ENCODE results near the gene STIMATE.

DNA sequence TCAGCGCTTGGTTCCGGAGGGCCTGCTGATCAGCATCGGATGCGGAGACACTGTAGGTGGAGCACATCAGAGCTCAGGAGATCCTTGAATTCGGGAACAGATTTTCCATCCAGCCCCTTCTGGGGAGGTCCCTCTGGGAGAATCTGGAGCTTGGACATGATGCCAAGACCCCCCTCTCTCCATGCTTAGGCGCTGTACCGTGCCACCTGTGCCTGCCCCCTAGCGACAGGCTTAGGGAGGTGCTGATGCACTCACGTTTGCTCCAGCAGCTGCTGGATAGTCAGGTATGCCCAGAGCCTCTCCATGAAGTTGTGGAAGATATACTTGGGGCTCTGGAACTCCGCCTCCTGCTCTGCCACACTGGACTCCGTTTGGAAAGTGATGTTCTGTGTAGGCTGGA lies 76.6 kb downstream of the STIMATE start:
- TF ChIP-seq GATA3 (IDR thresholded peaks at IDR 0.05; ENCODE audit: low read depth, low read length) (no peak), GATA2 (IDR thresholded peaks at IDR 0.05; ENCODE audit: low read depth, low read length) (no peak)
